DND-41 (cell line): ENCODE measurements around the gene VMO1.
A peak's percentile ranks its signal among the peaks of the same experiment; 100 is the strongest.

Experiments
- ATAC-seq: fragments of 200-7000 bp; cut with Tn5 transposase; 3 replicates; pipeline ENCODE4 v1.9.1; 2021; ENCODE audit warnings: low read depth; ENCODE audit not compliant: insufficient read depth
- DNase-seq: peaks from one replicate; pipeline ENCODE4 v3.0.0-alpha.2; 2020
- H2AFZ ChIP-seq: 2 replicates; pipeline ENCODE4 v1.6.0; 2012; ENCODE audit warnings: low read depth, low read length
- H3K27ac ChIP-seq: 2 replicates; pipeline ENCODE4 v1.5.1; 2012; ENCODE audit warnings: low read length, inconsistent platforms
- H3K27me3 ChIP-seq: fragments of 200-600 bp; sonication (generic); 2 replicates; pipeline ENCODE4 v1.6.0; 2012; ENCODE audit warnings: low read length, mild to moderate bottlenecking, inconsistent platforms; ENCODE audit not compliant: insufficient read depth, poor library complexity
- H3K36me3 ChIP-seq: 2 replicates; pipeline ENCODE4 v1.5.1; 2012; ENCODE audit warnings: low read length, inconsistent platforms; ENCODE audit not compliant: insufficient read depth
- H3K4me1 ChIP-seq: 2 replicates; pipeline ENCODE4 v1.5.1; 2012; ENCODE audit warnings: mild to moderate bottlenecking, low read length; ENCODE audit not compliant: insufficient read depth
- H3K4me2 ChIP-seq: 2 replicates; pipeline ENCODE4 v1.6.0; 2012; ENCODE audit warnings: mild to moderate bottlenecking, moderate library complexity, low read length, inconsistent platforms; ENCODE audit not compliant: insufficient read depth
- H3K4me3 ChIP-seq, 2 experiments: fragments of 200-600 bp in 1 of 2; shearing (Covaris generic) in 1 of 2; 2 replicates each; pipeline ENCODE4 v1.5.1; 2012 to 2016; ENCODE audit warnings: inconsistent platforms in 2 of 2, low read length in 2 of 2, mild to moderate bottlenecking in 2 of 2, low read depth in 1 of 2, moderate library complexity in 1 of 2
- H3K79me2 ChIP-seq: 2 replicates; pipeline ENCODE4 v1.6.0; 2012; ENCODE audit warnings: low read length, inconsistent platforms; ENCODE audit not compliant: insufficient read depth
- H3K9ac ChIP-seq: 2 replicates; pipeline ENCODE4 v1.6.0; 2012; ENCODE audit warnings: low read depth, mild to moderate bottlenecking, inconsistent platforms, low read length, moderate library complexity
- H3K9me3 ChIP-seq: 2 replicates; pipeline ENCODE4 v1.5.1; 2012; ENCODE audit warnings: low read length, moderate library complexity, mild to moderate bottlenecking, inconsistent platforms; ENCODE audit not compliant: insufficient read depth, severe bottlenecking
- H4K20me1 ChIP-seq: 2 replicates; pipeline ENCODE4 v1.6.0; 2012; ENCODE audit warnings: low read length; ENCODE audit not compliant: insufficient read depth
- EZH2 ChIP-seq: IDR thresholded peaks from 3 replicates; pipeline ENCODE4 v1.6.1; 2012; ENCODE audit warnings: borderline replicate concordance, low read depth, mild to moderate bottlenecking, moderate library complexity, low read length, inconsistent platforms; ENCODE audit not compliant: severe bottlenecking
- TF ChIP-seq, protein P1 (sequence below): IDR thresholded peaks from 2 replicates; pipeline ENCODE4 v1.5.1; 2012; ENCODE audit warnings: borderline replicate concordance, low read length, moderate library complexity, mild to moderate bottlenecking; ENCODE audit not compliant: poor library complexity, severe bottlenecking; ENCODE audit errors: extremely low read depth

VMO1 gene

DNA sequence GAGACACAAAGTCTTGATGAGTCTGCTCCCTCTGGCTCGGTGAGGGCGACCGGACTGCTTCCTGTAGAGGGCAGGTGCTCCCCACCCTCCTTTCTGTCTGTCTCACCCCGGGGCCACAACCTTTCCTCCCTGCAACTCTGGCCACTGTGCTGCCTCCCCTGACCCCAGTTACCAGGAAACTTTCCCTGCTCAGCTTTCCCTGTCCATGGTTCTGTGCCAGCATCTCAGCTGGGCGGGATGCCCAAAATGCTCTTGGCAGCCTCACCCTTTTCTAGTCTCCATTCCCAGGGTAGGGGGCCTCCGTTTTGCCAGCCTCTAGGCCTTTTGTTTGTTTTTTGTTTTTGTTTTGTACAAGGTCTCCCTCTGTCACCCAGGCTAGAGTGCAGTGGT, 22.2 kb upstream of the VMO1 start:
- H3K27ac ChIP-seq: no peak overlapping the region
- H2AFZ ChIP-seq: no peak overlapping the region
- TF ChIP-seq, protein P1, sequence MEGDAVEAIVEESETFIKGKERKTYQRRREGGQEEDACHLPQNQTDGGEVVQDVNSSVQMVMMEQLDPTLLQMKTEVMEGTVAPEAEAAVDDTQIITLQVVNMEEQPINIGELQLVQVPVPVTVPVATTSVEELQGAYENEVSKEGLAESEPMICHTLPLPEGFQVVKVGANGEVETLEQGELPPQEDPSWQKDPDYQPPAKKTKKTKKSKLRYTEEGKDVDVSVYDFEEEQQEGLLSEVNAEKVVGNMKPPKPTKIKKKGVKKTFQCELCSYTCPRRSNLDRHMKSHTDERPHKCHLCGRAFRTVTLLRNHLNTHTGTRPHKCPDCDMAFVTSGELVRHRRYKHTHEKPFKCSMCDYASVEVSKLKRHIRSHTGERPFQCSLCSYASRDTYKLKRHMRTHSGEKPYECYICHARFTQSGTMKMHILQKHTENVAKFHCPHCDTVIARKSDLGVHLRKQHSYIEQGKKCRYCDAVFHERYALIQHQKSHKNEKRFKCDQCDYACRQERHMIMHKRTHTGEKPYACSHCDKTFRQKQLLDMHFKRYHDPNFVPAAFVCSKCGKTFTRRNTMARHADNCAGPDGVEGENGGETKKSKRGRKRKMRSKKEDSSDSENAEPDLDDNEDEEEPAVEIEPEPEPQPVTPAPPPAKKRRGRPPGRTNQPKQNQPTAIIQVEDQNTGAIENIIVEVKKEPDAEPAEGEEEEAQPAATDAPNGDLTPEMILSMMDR: no peak
- TF ChIP-seq EZH2: no peak
- no peaks in the 10 kb centered on the region for H3K9me3 ChIP-seq
- no peaks in the 10 kb centered on the region for H3K79me2 ChIP-seq
- H3K4me2 ChIP-seq: no peak overlapping the region; the same call in 1 of the 2 replicates
- H3K36me3 ChIP-seq: no peaks in the 10 kb centered on the region; the same call in 1 of the 2 replicates
- peaks cover 19% of the 10 kb centered on the region for H3K4me1 ChIP-seq
- H3K9ac ChIP-seq: no peak overlapping the region
- no peak overlapping the region for H3K4me3 ChIP-seq
- DNase-seq (no peak), ATAC-seq (no peak)
- no peaks in the 10 kb centered on the region for H4K20me1 ChIP-seq
- H3K27me3 ChIP-seq: no peaks in the 10 kb centered on the region

GRCh38 chr17:4807605-4808377, 21.6 kb upstream of the VMO1 start:
- H3K4me2 ChIP-seq: peak overlapping the region; percentile 97
- no peak for ATAC-seq

GRCh38 chr17:4806777-4807604, 20.8 kb upstream of the VMO1 start, which contains the start of gene PLD2:
PLD2 (plus strand) TSS chr17:4807152; CDS start chr17:4807773, 621 bp downstream.
- no peaks in the 10 kb centered on the region for H3K9me3 ChIP-seq
- DNase-seq (peak; percentile 89), ATAC-seq (peak; percentile 97)
- peak within 1 kb of the TSS; percentile 44; the same call in 1 of the 2 replicates for H3K27ac ChIP-seq
- H3K4me3 ChIP-seq: peak within 1 kb of the TSS; percentile 63 to 81
- H3K9ac ChIP-seq: peak within 1 kb of the TSS; percentile 79
- no peak for TF ChIP-seq EZH2
- TF ChIP-seq, protein P1: no peak
- H3K4me1 ChIP-seq: peaks cover 19% of the 10 kb centered on the region
- H4K20me1 ChIP-seq: no peaks in the 10 kb centered on the region
- peak within 1 kb of the TSS; percentile 79 for H2AFZ ChIP-seq
- H3K79me2 ChIP-seq: no peaks in the 10 kb centered on the region
- peak within 1 kb of the TSS; percentile 97 for H3K4me2 ChIP-seq
- no peaks in the 10 kb centered on the region; the same call in 1 of the 2 replicates for H3K36me3 ChIP-seq
- H3K27me3 ChIP-seq: no peaks in the 10 kb centered on the region

More at GRCh38 chr17:4807605-4808377, 21.6 kb upstream of the VMO1 start:
- H3K4me1 ChIP-seq: peaks cover 19% of the 10 kb centered on the region
- H3K27me3 ChIP-seq: no peaks in the 10 kb centered on the region
- H3K4me3 ChIP-seq: peak overlapping the region in 1 of 2 experiments; percentile 81; a peak in 2 of 4 replicates
- no peaks in the 10 kb centered on the region for H3K9me3 ChIP-seq
- no peaks in the 10 kb centered on the region; the same call in 1 of the 2 replicates for H3K36me3 ChIP-seq
- no peaks in the 10 kb centered on the region for H4K20me1 ChIP-seq
- H3K9ac ChIP-seq: peak overlapping the region; percentile 79; the same call in 1 of the 2 replicates
- no peak for DNase-seq
- H3K27ac ChIP-seq: no peak overlapping the region
- H2AFZ ChIP-seq: 0 out of 2 replicates have a peak overlapping the region, but pooled peaks have one; percentile 6
- TF ChIP-seq, protein P1: no peak
- no peak for TF ChIP-seq EZH2
- H3K79me2 ChIP-seq: no peaks in the 10 kb centered on the region
